HCT116 (cell line): ENCODE data around the gene RUNX1. TPM values are rescaled to one million over a fixed set of nuclear protein-coding genes. Genes with fewer than 3 reads are reported as not detected.

Source experiments
- ATAC-seq: fragments of 200-7000 bp; cut with Tn5 transposase; 2 replicates; pipeline ENCODE4 v1.9.1; 2020; ENCODE audit warnings: mild to moderate bottlenecking, moderate library complexity
- BruUV-seq: library from RNA; stranded (reverse); fragments of 400-500 nt; replicated peaks from 2 replicates; lab custom pipeline; 2021; lab: Mats Ljungman, UMichigan
- CTCF ChIA-PET: fragments of 300-600 bp; sonication (Branson Sonifier 250); formaldehyde crosslinking; loops from one replicate; lab custom pipeline; 2021; ENCODE audit warnings: antibody characterized with exemption; lab: Charles Lee
- POLR2A ChIA-PET: fragments of 300-600, 350-600 bp; sonication (Branson Sonifier 250); formaldehyde crosslinking; loops from one replicate; lab custom pipeline; 2021; ENCODE audit warnings: antibody characterized with exemption; lab: Charles Lee
- RAD21 ChIA-PET, 2 experiments: fragments of 300-600 bp; sonication (Branson Sonifier 250); formaldehyde crosslinking; loops; one replicate each; lab custom pipeline; 2023; ENCODE audit warnings: low total read pairs in 2 of 2; ENCODE audit not compliant: uncharacterized antibody in 2 of 2, unreplicated experiment in 2 of 2, low non-redundant PET in 1 of 2; lab: Charles Lee
- DNase-seq: peaks from one replicate; pipeline ENCODE4 v3.0.0-alpha.2; 2010; ENCODE audit warnings: low read depth, low spot score
- H2AFZ ChIP-seq: fragments of 200-600 bp; shearing (Covaris generic), sonication (generic); 2 replicates; pipeline ENCODE4 v1.6.1; 2017; ENCODE audit warnings: low read depth, mixed run types, mixed read lengths, antibody characterized with exemption, low read length; ENCODE audit not compliant: poor library complexity, severe bottlenecking
- H3K27ac ChIP-seq: 2 replicates; pipeline ENCODE4 v1.5.1; 2012; ENCODE audit warnings: low read depth, low read length
- H3K27me3 ChIP-seq: fragments of 200-600 bp; sonication (generic); 2 replicates; pipeline ENCODE4 v1.6.1; 2016; ENCODE audit warnings: mixed run types, low read length, mixed read lengths; ENCODE audit not compliant: insufficient read depth
- H3K36me3 ChIP-seq, 2 experiments: fragments of 200-500 bp in 1 of 2; fragments of 200-600 bp in 1 of 2; sonication (Bioruptor generic) in 1 of 2; sonication (generic) in 1 of 2; 2 replicates each; pipeline versions ENCODE4 v1.5.1 to v1.6.1; 2014 to 2016; ENCODE audit warnings: low read length in 2 of 2, inconsistent platforms in 1 of 2, mixed read lengths in 1 of 2, mixed run types in 1 of 2; ENCODE audit not compliant: insufficient read depth in 2 of 2, control insufficient read depth in 1 of 2
- H3K4me1 ChIP-seq, 2 experiments: fragments of 200-600 bp in 1 of 2; sonication (generic) in 1 of 2; 2 replicates each; pipeline versions ENCODE4 v1.5.1 to v1.6.1; 2012 to 2017; ENCODE audit warnings: low read length in 2 of 2, inconsistent platforms in 1 of 2, mild to moderate bottlenecking in 1 of 2, mixed read lengths in 1 of 2, mixed run types in 1 of 2, moderate library complexity in 1 of 2; ENCODE audit not compliant: insufficient read depth in 2 of 2, control insufficient read depth in 1 of 2
- H3K4me2 ChIP-seq: fragments of 200-600 bp; sonication (generic); 2 replicates; pipeline ENCODE4 v1.6.1; 2017; ENCODE audit warnings: mixed run types, low read length, mixed read lengths
- H3K4me3 ChIP-seq, 2 experiments: fragments of 200-600 bp in 1 of 2; sonication (generic) in 1 of 2; replicated peaks in 1 of 2; 2 replicates each; pipeline ENCODE4 v1.5.1; 2011 to 2016; ENCODE audit warnings: low read length in 2 of 2, control low read depth in 1 of 2, low read depth in 1 of 2, mild to moderate bottlenecking in 1 of 2, mixed read lengths in 1 of 2, mixed run types in 1 of 2
- H3K79me2 ChIP-seq: fragments of 200-600 bp; sonication (generic); 2 replicates; pipeline ENCODE4 v1.6.1; 2017; ENCODE audit warnings: mild to moderate bottlenecking, mixed run types, low read length, moderate library complexity, mixed read lengths; ENCODE audit not compliant: insufficient read depth
- H3K9ac ChIP-seq: fragments of 200-600 bp; sonication (generic); 2 replicates; pipeline ENCODE4 v1.6.1; 2016; ENCODE audit warnings: low read length, mixed read lengths
- H3K9me2 ChIP-seq: fragments of 200-600 bp; sonication (generic), shearing (Covaris generic); 2 replicates; pipeline ENCODE4 v1.6.1; 2017; ENCODE audit warnings: mixed run types, mild to moderate bottlenecking, moderate library complexity; ENCODE audit not compliant: insufficient read depth
- H3K9me3 ChIP-seq, 2 experiments: fragments of 200-500 bp in 1 of 2; fragments of 200-600 bp in 1 of 2; sonication (Bioruptor generic) in 1 of 2; sonication (generic) in 1 of 2; 2 replicates each; pipeline ENCODE4 v1.6.1; 2014 to 2017; ENCODE audit warnings: low read length in 2 of 2, mixed read lengths in 2 of 2, inconsistent platforms in 1 of 2, low read depth in 1 of 2, mild to moderate bottlenecking in 1 of 2, mixed run types in 1 of 2, moderate library complexity in 1 of 2; ENCODE audit not compliant: control insufficient read depth in 1 of 2, insufficient read depth in 1 of 2
- H4K20me1 ChIP-seq: fragments of 200-600 bp; sonication (generic), shearing (Covaris generic); 2 replicates; pipeline ENCODE4 v1.6.1; 2017; ENCODE audit warnings: mixed run types, mild to moderate bottlenecking, moderate library complexity; ENCODE audit not compliant: insufficient read depth
- CEBPB ChIP-seq: IDR thresholded peaks from 2 replicates; pipeline ENCODE4 v1.6.1; 2012; ENCODE audit warnings: low read depth
- CTCF ChIP-seq, 3 experiments: fragments of 200-600 bp in 1 of 3; sonication (generic) in 1 of 3; IDR thresholded peaks in 2 of 3; conservative IDR thresholded peaks in 1 of 3; 2 replicates each; pipeline ENCODE4 v1.5.1; 2012 to 2017; ENCODE audit warnings: low read depth in 2 of 3, low read length in 2 of 3, antibody characterized with exemption in 1 of 3, borderline replicate concordance in 1 of 3, control low read depth in 1 of 3, mild to moderate bottlenecking in 1 of 3, mixed read lengths in 1 of 3, mixed run types in 1 of 3, moderate library complexity in 1 of 3; ENCODE audit not compliant: insufficient read depth in 1 of 3
- EZH2phosphoT487 ChIP-seq: fragments of 200-600 bp; IDR thresholded peaks from 2 replicates; pipeline ENCODE4 v1.6.1; 2018; ENCODE audit warnings: antibody characterized with exemption, borderline replicate concordance
- POLR2A ChIP-seq: IDR thresholded peaks from 2 replicates; pipeline ENCODE4 v1.7.0; 2011; ENCODE audit warnings: borderline replicate concordance; ENCODE audit not compliant: insufficient read depth, insufficient read length; ENCODE audit errors: extremely low read depth
- RAD21 ChIP-seq: IDR thresholded peaks from 2 replicates; pipeline ENCODE4 v1.6.1; 2012; ENCODE audit warnings: low read depth, mild to moderate bottlenecking
- SIN3A ChIP-seq: IDR thresholded peaks from 2 replicates; pipeline ENCODE4 v1.6.1; 2012; ENCODE audit warnings: low read depth
- SP1 ChIP-seq: IDR thresholded peaks from 2 replicates; pipeline ENCODE4 v1.6.1; 2012; ENCODE audit warnings: low read depth
- SRF ChIP-seq: IDR thresholded peaks from 2 replicates; pipeline ENCODE4 v1.6.1; 2012; ENCODE audit warnings: low read depth
- YY1 ChIP-seq: IDR thresholded peaks from 2 replicates; pipeline ENCODE4 v1.6.1; 2011; ENCODE audit warnings: low read length, low read depth, moderate library complexity, mild to moderate bottlenecking; ENCODE audit not compliant: insufficient replicate concordance; ENCODE audit errors: extremely low read depth
- ZFX ChIP-seq: fragments of 450-650 bp; IDR thresholded peaks from 2 replicates; pipeline ENCODE4 v1.6.1; 2017
- ZNF274 ChIP-seq: fragments of 200-500 bp; sonication (Bioruptor generic); IDR thresholded peaks from 2 replicates; pipeline ENCODE4 v1.6.1; 2014; ENCODE audit warnings: mild to moderate bottlenecking, low read depth, low read length, inconsistent platforms
- intact Hi-C: fragments of 100-400 bp; cut with micrococcal nuclease; formaldehyde crosslinking; loops from 2 replicates; pipeline ENCODE4 v1.10.0; 2022
- total RNA-seq: library from RNA; stranded (reverse); gene quantifications from one replicate; pipeline ENCODE4 v1.2.1, GENCODE V29; 2021; ENCODE audit not compliant: unreplicated experiment

The RUNX1 gene
- total RNA-seq, 1 experiment from 2014 or later: 33.5 TPM

GRCh38 chr21:34935898-34936297 is 113.2 kb downstream of the RUNX1 start:
- BruUV-seq: no TSS peak
- POLR2A ChIA-PET: no interaction called here
- Histone ChIP-seq H3K4me2 (no peak overlapping the region), H2AFZ (no peak overlapping the region), H3K4me3 (no peak overlapping the region), H3K27me3 (no peaks in the 10 kb centered on the region; the same call in 1 of the 2 replicates), H3K4me1 (peaks cover 0 to 5% of the 10 kb centered on the region in 2 experiments; a peak in 1 of 4 replicates), H3K79me2 (no peaks in the 10 kb centered on the region), H3K36me3 (no peaks in the 10 kb centered on the region), H3K9ac (no peak overlapping the region), H4K20me1 (no peaks in the 10 kb centered on the region), H3K9me2 (no peaks in the 10 kb centered on the region), H3K9me3 (no peaks in the 10 kb centered on the region), H3K27ac (no peak overlapping the region)
- TF ChIP-seq SRF: no peak
- TF ChIP-seq POLR2A: no peak
- no peak for TF ChIP-seq ZNF274
- no peak for TF ChIP-seq YY1
- TF ChIP-seq SIN3A: no peak
- TF ChIP-seq ZFX: no peak
- TF ChIP-seq CEBPB: no peak
- no peak for TF ChIP-seq EZH2phosphoT487
- TF ChIP-seq SP1: no peak
- TF ChIP-seq RAD21: no peak
- TF ChIP-seq CTCF (IDR thresholded peaks at IDR 0.05 in 2 of 3, conservative IDR thresholded peaks at IDR 0.05 in 1 of 3; ENCODE audit: borderline replicate concordance in 1 of 3, insufficient read depth in 1 of 3, low read depth in 2 of 3, low read length in 2 of 3): no peak
- RAD21 ChIA-PET: no interaction called here
- DNase-seq: no peak
- intact Hi-C loops: no loop called here
- ATAC-seq: no peak
- CTCF ChIA-PET: no interaction called here
